HG03060 (cell line): Measurements from ENCODE around the gene MAP3K13.

ENCODE experiments used
- ATAC-seq: cut with Tn5 transposase; IDR thresholded peaks from one replicate; pipeline ENCODE4 v1.9.1; 2021; ENCODE audit warnings: low read depth, moderate number of reproducible peaks; ENCODE audit not compliant: unreplicated experiment

Gene MAP3K13

GRCh38 chr3:185502987-185503386 lies 140.1 kb downstream of the MAP3K13 start:
- ATAC-seq: no peak

GRCh38 chr3:185503521-185503920 lies 140.6 kb downstream of the MAP3K13 start:
- ATAC-seq: no peak

GRCh38 chr3:185504636-185505035 lies 141.7 kb downstream of the MAP3K13 start:
- ATAC-seq: no peak

- ATAC-seq: no peak
Measured at GRCh38 chr3:185507883-185508282, 144.9 kb downstream of the MAP3K13 start.

GRCh38 chr3:185508335-185508991 lies 145.5 kb downstream of the MAP3K13 start:
- no peak for ATAC-seq

GRCh38 chr3:185511711-185512110 lies 148.8 kb downstream of the MAP3K13 start:
- ATAC-seq: no peak

GRCh38 chr3:185517387-185518130 lies 154.6 kb downstream of the MAP3K13 start:
- ATAC-seq: no peak

GRCh38 chr3:185519021-185519420 lies 156.1 kb downstream of the MAP3K13 start:
- ATAC-seq: no peak

GRCh38 chr3:185521349-185522138 lies 158.6 kb downstream of the MAP3K13 start:
- no peak for ATAC-seq

- no peak for ATAC-seq
Measured at GRCh38 chr3:185526349-185526951, 163.5 kb downstream of the MAP3K13 start.

- no peak for ATAC-seq
Measured at GRCh38 chr3:185527364-185527763, 164.4 kb downstream of the MAP3K13 start.

GRCh38 chr3:185528532-185528931 lies 165.6 kb downstream of the MAP3K13 start:
- no peak for ATAC-seq

GRCh38 chr3:185530856-185531255 lies 167.9 kb downstream of the MAP3K13 start:
- no peak for ATAC-seq

GRCh38 chr3:185532901-185533300 lies 170.0 kb downstream of the MAP3K13 start:
- no peak for ATAC-seq

GRCh38 chr3:185534511-185534910 lies 171.6 kb downstream of the MAP3K13 start:
- ATAC-seq: no peak

GRCh38 chr3:185537369-185537970 lies 174.5 kb downstream of the MAP3K13 start:
- ATAC-seq: peak; percentile 95
